ENCODE results near the gene ADA. TPM values are rescaled to one million over a fixed set of nuclear protein-coding genes. Genes with fewer than 3 reads are reported as not detected.

The ADA gene
- total RNA-seq, 1 donor from 2014 or later = 67.5 TPM

DNA sequence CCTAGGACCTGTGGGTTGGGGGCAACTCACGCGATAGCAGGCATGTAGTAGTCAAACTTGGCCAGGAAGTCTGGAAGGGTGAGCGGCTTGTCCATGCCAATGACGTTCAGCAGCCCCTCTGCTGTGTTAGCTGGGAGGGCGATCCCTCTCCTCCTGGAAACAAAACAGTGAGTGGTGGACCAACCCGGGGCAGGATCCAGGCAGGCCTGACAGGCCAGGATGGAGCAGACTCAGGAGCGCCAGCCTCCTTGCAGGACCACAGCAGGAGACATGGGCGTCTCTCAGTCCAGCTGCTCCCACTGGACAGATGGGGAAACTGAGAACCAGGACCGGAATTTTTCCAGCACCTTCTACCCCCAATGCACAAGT, 22.5 kb downstream of the ADA start:
- no peak overlapping the region for H3K4me3 Mint-ChIP-seq (ENCODE audit: unreplicated experiment)
- H3K9me3 Mint-ChIP-seq (ENCODE audit: unreplicated experiment) = peaks cover 4% of the 10 kb centered on the region
- H3K4me3 ChIP-seq (ENCODE audit: insufficient read depth, low read depth, low read length) = no peak overlapping the region
- H3K36me3 Mint-ChIP-seq (ENCODE audit: low read depth, unreplicated experiment) = peaks cover 44% of the 10 kb centered on the region
- H2AFZ ChIP-seq (ENCODE audit: low read depth, low read length) = no peak overlapping the region
- H3K9me3 ChIP-seq (ENCODE audit: insufficient read depth, low read depth, low read length) = no peaks in the 10 kb centered on the region
- FAIRE-seq (no peak), DNase-seq (ENCODE audit: low read depth) (no peak)
- H3K4me1 Mint-ChIP-seq (ENCODE audit: low read depth, unreplicated experiment) = no peaks in the 10 kb centered on the region
- TF ChIP-seq EZH2 (IDR thresholded peaks at IDR 0.05; ENCODE audit: insufficient read depth, low read length) = no peak
- TF ChIP-seq, protein P1, sequence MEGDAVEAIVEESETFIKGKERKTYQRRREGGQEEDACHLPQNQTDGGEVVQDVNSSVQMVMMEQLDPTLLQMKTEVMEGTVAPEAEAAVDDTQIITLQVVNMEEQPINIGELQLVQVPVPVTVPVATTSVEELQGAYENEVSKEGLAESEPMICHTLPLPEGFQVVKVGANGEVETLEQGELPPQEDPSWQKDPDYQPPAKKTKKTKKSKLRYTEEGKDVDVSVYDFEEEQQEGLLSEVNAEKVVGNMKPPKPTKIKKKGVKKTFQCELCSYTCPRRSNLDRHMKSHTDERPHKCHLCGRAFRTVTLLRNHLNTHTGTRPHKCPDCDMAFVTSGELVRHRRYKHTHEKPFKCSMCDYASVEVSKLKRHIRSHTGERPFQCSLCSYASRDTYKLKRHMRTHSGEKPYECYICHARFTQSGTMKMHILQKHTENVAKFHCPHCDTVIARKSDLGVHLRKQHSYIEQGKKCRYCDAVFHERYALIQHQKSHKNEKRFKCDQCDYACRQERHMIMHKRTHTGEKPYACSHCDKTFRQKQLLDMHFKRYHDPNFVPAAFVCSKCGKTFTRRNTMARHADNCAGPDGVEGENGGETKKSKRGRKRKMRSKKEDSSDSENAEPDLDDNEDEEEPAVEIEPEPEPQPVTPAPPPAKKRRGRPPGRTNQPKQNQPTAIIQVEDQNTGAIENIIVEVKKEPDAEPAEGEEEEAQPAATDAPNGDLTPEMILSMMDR (IDR thresholded peaks at IDR 0.05; ENCODE audit: insufficient read depth, low read depth, low read length) = no peak
- no peaks in the 10 kb centered on the region for H3K27me3 ChIP-seq (ENCODE audit: insufficient read depth, low read length)
- no peaks in the 10 kb centered on the region for H3K36me3 ChIP-seq (ENCODE audit: insufficient read depth, low read length)
- no peaks in the 10 kb centered on the region for H3K79me2 ChIP-seq (ENCODE audit: insufficient read depth, low read length)
- no peak overlapping the region for H3K27ac Mint-ChIP-seq (ENCODE audit: unreplicated experiment)
- H3K4me2 ChIP-seq (ENCODE audit: low read length) = no peak overlapping the region
- H3K27ac ChIP-seq (ENCODE audit: low read depth, low read length) = no peak overlapping the region
- H3K27me3 Mint-ChIP-seq (ENCODE audit: low read depth, unreplicated experiment) = no peaks in the 10 kb centered on the region
- no peak overlapping the region for H3K9ac ChIP-seq (ENCODE audit: low read length)
- no peaks in the 10 kb centered on the region for H3K4me1 ChIP-seq (ENCODE audit: insufficient read depth, low read length)
- H4K20me1 ChIP-seq (ENCODE audit: insufficient read depth, low read length) = no peaks in the 10 kb centered on the region

DNA sequence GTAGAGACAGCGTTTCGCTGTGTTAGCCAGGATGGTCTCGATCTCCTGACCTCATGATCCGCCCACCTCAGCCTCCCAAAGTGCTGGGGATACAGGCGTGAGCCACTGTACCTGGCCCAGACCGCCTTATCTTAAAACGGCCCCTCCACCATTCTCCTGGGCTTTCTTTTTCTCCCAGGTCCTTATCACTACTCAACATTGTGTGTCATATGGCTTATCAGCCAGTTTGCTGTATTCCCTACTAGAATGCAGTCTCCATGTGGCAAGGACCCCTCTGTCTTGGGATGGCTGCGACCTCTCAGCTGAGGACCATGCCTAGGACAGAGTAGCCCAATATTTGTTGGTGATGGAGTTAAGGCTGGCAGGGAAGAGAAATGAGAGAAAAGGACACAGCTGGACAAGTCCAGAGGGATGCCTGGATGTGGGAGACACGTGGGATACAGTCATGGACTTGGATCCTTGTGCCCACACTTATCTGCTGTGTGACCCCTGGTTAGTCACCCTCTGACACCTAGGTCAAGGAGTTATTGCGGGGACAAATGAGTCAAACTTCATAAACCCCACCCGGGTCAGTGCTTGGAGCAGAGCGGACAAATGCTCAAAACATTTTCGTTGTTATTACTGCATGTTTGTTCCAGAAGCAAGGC, 24.0 kb downstream of the ADA start:
- Histone ChIP-seq H4K20me1 (ENCODE audit: insufficient read depth, low read length) (no peaks in the 10 kb centered on the region), H3K4me1 (ENCODE audit: insufficient read depth, low read length) (no peaks in the 10 kb centered on the region), H3K36me3 (ENCODE audit: insufficient read depth, low read length) (no peaks in the 10 kb centered on the region), H3K4me2 (ENCODE audit: low read length) (no peak overlapping the region), H3K9ac (ENCODE audit: low read length) (no peak overlapping the region), H2AFZ (ENCODE audit: low read depth, low read length) (no peak overlapping the region), H3K27me3 (ENCODE audit: insufficient read depth, low read length) (no peaks in the 10 kb centered on the region), H3K9me3 (ENCODE audit: insufficient read depth, low read depth, low read length) (peaks cover 4% of the 10 kb centered on the region), H3K27ac (ENCODE audit: low read depth, low read length) (no peak overlapping the region), H3K79me2 (ENCODE audit: insufficient read depth, low read length) (no peaks in the 10 kb centered on the region), H3K4me3 (ENCODE audit: insufficient read depth, low read depth, low read length) (no peak overlapping the region)
- Mint-ChIP-seq H3K27me3 (ENCODE audit: low read depth, unreplicated experiment) (no peaks in the 10 kb centered on the region), H3K4me1 (ENCODE audit: low read depth, unreplicated experiment) (no peaks in the 10 kb centered on the region), H3K9me3 (ENCODE audit: unreplicated experiment) (peaks cover 6% of the 10 kb centered on the region), H3K27ac (ENCODE audit: unreplicated experiment) (no peak overlapping the region), H3K36me3 (ENCODE audit: low read depth, unreplicated experiment) (peaks cover 53% of the 10 kb centered on the region), H3K4me3 (ENCODE audit: unreplicated experiment) (no peak overlapping the region)
- TF ChIP-seq, protein P1 (IDR thresholded peaks at IDR 0.05; ENCODE audit: insufficient read depth, low read depth, low read length) = no peak
- no peak for TF ChIP-seq EZH2 (IDR thresholded peaks at IDR 0.05; ENCODE audit: insufficient read depth, low read length)
- DNase-seq (ENCODE audit: low read depth) = no peak
- no peak for FAIRE-seq

DNA sequence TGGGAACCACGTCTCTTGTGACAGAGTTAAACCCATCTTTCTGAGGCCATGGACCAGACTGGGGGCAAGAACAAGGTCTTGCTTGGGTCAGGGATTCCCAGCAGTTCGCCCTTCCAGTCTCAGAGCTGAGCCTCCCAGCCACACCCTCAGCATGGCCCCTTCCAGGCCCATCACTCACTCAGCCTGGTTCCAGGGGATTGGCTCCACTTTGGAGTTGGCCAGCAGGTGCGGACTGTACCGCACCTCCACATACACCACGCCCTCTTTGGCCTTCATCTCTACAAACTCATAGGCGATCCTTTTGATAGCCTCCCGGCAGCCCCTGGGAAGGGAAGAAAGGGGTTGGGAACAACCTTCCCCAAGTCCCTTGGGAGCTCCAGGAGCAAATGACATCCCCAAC, 25.2 kb downstream of the ADA start:
- Histone ChIP-seq H3K4me1 (ENCODE audit: insufficient read depth, low read length) (no peaks in the 10 kb centered on the region), H3K9ac (ENCODE audit: low read length) (no peak overlapping the region), H3K27me3 (ENCODE audit: insufficient read depth, low read length) (no peaks in the 10 kb centered on the region), H3K9me3 (ENCODE audit: insufficient read depth, low read depth, low read length) (peaks cover 4% of the 10 kb centered on the region), H3K4me3 (ENCODE audit: insufficient read depth, low read depth, low read length) (no peak overlapping the region), H3K4me2 (ENCODE audit: low read length) (no peak overlapping the region), H4K20me1 (ENCODE audit: insufficient read depth, low read length) (no peaks in the 10 kb centered on the region), H2AFZ (ENCODE audit: low read depth, low read length) (no peak overlapping the region), H3K27ac (ENCODE audit: low read depth, low read length) (no peak overlapping the region), H3K79me2 (ENCODE audit: insufficient read depth, low read length) (no peaks in the 10 kb centered on the region), H3K36me3 (ENCODE audit: insufficient read depth, low read length) (no peaks in the 10 kb centered on the region)
- FAIRE-seq = no peak
- no peaks in the 10 kb centered on the region for H3K27me3 Mint-ChIP-seq (ENCODE audit: low read depth, unreplicated experiment)
- no peak for DNase-seq (ENCODE audit: low read depth)
- H3K9me3 Mint-ChIP-seq (ENCODE audit: unreplicated experiment) = peaks cover 10% of the 10 kb centered on the region
- no peak overlapping the region for H3K27ac Mint-ChIP-seq (ENCODE audit: unreplicated experiment)
- peaks cover 60% of the 10 kb centered on the region for H3K36me3 Mint-ChIP-seq (ENCODE audit: low read depth, unreplicated experiment)
- H3K4me1 Mint-ChIP-seq (ENCODE audit: low read depth, unreplicated experiment) = no peaks in the 10 kb centered on the region
- TF ChIP-seq, protein P1 (IDR thresholded peaks at IDR 0.05; ENCODE audit: insufficient read depth, low read depth, low read length) = no peak
- TF ChIP-seq EZH2 (IDR thresholded peaks at IDR 0.05; ENCODE audit: insufficient read depth, low read length) = no peak
- H3K4me3 Mint-ChIP-seq (ENCODE audit: unreplicated experiment) = no peak overlapping the region
